GM21390 (cell line): Measurements from ENCODE around the gene DICER1.
"Not testable (repeated sequence)": the region's sequence is repeated elsewhere in the genome, so short reads cannot be mapped to it uniquely, and the experiment has no call there.

ENCODE experiments used
- ATAC-seq: cut with Tn5 transposase; IDR thresholded peaks from one replicate; pipeline ENCODE4 v1.9.1; 2021; ENCODE audit not compliant: unreplicated experiment

DICER1 gene

GRCh38 chr14:95151561-95151960 is 5.8 kb downstream of the DICER1 start:
- no peak for ATAC-seq

GRCh38 chr14:95150910-95151309 is 6.4 kb downstream of the DICER1 start:
- ATAC-seq = no peak

- no peak for ATAC-seq
Observed at GRCh38 chr14:95149441-95149840, 7.9 kb downstream of the DICER1 start.

DNA sequence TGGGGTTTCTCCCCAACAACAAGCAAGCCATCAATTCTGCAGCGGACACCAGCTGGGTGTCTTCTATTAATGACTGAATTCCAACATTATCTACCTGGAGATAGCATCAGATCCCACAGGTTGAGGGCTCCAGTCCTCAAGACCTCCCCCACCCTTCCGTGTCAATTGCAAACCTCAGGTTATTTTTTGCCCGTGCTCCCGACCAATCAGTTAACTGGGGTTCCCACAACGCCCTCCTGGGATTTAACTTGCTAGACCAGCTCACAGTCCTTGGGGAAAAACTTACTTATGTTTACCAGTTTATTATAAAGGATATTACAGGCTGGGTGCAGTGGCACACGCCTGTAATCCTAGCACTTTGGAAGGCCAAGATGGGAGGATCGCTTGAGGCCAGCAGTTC is 9.7 kb downstream of the DICER1 start:
- ATAC-seq = no peak

DNA sequence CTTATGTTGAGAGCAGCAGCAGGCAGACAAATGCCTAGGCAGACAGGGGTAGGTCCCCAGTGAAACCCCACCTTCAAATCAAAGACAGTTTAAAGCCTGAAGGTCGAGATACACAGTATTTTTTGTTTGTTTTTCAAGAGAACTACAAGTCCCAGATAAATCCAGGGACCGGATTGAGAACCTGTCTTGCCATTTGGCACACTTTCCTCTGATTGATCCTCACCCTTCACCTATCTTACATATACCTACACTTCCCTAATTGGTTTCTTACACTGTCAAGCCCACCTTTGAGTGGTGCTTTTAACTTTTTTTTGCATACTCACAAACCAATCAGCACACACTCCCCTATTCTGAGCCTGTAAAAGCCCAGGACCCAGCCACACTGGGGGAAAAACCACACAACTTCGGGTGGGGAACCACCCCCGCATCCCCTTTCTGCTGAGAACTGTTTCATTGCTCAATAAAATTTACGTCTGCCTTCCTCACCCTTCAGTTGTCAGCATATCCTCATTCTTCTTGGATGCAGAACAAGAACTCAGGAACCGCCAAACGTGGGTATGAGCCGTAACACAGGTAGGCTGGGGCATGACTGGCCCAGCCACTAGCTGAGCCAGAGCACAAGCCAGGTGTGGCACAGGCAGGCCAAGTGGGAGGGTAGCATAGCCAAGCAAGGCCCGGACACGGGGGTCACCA is 11.1 kb downstream of the DICER1 start:
- no peak for ATAC-seq

DNA sequence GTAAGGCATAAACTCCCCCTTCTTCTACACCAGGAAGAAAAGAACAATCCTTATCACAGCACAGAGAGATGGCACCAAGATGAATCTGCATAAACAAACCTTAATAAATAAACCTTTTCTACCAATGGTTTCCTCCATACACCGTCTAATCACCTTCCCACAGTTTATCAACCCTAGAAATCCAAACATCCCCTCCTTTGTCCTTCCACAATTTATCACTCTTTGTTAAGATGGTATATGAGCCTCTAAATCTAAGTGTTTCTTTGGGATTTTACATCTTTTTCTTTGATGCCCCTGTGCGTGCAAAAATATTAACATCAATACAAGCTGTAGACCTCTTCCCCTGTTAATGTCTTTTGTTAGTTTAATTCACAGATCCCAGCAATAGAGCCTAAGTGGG is 12.5 kb downstream of the DICER1 start:
- ATAC-seq = no peak

DNA sequence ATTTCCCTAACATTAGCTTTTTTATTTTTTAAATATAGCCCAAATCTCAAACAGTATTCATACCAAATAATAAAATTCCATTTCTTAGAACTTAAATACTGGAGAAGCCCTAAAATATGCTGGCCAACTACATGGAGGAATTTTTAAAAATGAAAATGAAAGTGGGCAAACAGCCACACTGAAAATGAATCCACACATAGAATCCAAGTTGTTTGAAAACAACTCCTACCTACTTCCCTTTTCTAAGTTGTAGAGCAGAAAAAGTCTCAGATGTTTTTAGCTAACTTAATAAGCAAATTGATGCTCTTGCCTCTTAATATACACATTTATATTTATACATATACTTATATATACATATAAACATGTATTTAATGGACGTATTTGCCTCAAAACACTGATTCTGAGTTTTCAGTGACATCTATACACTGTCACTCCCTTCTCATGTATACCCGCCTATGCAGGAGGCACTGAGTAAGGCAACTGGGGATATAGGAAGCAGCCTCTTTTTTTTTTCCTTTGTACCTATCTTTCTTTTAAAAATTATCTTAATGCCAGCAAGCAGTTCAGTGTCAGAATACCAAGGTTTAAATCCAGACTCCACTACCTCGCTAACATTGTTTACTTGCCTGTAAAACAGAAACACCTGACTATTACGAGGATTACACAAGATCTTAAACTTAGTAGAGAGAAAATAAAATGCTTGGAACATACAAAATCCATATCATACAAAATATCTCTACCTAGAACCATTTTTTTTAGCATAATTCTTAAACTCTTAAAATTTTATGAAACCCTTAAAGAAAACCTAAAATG is 13.3 kb downstream of the DICER1 start:
- no peak for ATAC-seq

GRCh38 chr14:95142208-95142607 is 15.1 kb downstream of the DICER1 start:
- ATAC-seq = no peak

DNA sequence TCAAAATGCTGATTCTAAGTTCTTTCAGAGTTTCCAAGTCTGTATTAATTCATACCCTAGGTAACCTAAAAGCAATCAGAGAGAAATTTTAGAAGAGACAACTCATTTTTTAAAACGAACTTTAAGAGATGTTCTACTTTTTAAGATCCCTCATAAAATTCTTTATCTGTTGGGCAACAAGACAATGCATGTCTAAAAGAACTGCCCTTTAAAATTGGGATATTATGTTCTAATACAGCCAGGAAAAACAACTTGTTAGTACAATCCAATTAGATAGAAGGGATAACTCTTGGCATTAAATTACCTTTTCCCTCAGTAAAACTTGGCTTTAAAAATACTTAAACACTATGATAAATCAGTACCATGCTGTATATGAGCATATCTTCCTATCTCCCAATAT is 15.6 kb downstream of the DICER1 start:
- ATAC-seq = no peak

- no peak for ATAC-seq
Observed at GRCh38 chr14:95140060-95140858, 17.1 kb downstream of the DICER1 start.

GRCh38 chr14:95138876-95139275 is 18.5 kb downstream of the DICER1 start:
- no peak for ATAC-seq

- not testable (repeated sequence) for ATAC-seq
Observed at GRCh38 chr14:95138455-95138854, 18.9 kb downstream of the DICER1 start.

DNA sequence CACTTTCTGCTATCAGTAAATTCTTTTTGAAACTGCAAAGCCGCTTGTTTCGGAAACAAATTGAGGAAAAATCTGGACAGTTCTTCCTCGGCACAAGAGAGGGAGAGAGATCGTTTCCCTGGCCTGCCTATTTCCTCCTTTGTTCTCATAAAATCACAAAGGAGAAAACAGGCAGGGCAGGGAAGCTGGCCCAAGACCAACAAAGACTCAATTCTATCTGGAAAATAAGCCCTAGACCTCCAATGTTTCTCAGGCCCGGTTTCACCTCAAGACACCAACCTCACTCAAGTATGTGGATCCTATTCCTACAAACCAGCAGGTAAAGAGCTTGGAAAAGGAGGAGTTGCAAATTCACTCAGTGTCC is 19.5 kb downstream of the DICER1 start:
- no peak for ATAC-seq

DNA sequence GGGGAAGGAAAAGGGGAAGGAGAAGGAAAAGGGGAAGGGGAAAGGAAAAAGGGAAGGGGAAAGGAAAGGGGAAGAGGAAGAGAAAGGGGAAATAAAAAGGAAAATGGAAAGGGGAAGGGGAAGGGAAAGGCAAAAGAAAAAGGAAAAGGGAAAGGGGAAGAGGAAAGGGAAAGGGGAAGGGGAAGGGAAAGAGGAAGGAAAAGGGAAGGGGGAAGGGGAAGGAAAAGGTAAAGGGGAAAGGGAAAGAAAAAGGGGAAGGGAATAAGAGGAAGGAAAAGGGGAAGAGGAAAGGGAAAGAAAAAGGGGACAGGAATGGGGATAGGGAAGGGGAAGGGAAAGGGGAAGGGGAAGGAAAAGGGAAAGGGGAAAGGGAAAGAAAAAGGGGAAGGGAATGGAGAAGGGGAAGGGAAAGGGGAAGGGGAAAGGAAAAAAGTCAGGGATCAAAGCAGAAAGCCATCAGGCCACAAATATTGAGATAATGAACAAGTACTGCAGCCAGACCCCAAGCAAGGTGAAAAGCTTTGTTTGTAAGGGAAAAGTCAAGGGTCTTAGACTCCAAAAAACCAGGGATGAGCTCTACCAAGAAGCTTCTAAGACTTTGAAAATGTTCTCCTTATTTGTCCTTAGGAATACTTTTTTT is 20.0 kb downstream of the DICER1 start:
- no peak for ATAC-seq

DNA sequence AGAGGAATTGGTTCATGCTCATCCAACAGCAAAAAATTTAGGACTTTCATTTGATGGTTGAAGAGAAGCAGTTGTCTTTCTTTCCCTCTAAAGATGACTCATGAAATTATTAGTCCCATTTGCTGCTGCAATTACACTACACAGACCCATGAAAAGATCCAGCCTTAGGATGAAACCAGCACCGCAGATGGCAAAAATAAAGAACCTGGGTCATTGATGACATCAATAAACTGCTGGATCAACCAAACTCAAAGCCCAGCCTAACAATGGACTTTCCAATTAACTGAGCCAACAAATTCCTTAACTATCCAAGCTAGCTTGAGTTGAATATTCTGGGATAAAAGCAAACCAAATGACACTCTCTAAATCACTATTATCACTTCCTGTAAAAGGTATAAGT is 20.7 kb downstream of the DICER1 start:
- ATAC-seq = no peak

- ATAC-seq = no peak
Observed at GRCh38 chr14:95134304-95134933, 22.9 kb downstream of the DICER1 start.

- ATAC-seq = no peak
Observed at GRCh38 chr14:95133282-95133681, 24.0 kb downstream of the DICER1 start.

DNA sequence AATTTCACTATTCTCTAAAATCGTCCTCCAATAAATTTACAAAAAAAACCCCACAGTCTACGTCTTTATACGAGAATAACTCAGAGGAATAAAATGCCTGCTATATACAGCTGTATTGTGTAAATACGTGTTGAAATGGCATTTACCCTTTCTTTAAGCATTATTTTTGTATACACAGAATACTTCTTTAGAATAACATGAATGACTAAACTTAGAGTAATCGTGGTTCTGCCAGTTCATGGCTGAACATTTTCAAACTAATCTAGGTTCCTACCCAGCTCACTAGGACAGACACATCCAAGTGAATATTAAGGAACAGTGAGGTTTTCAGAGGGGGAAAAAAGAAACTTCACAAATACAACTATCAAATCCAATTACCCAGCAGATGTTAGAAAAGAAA is 24.6 kb downstream of the DICER1 start:
- no peak for ATAC-seq

GRCh38 chr14:95130549-95130948 is 26.8 kb downstream of the DICER1 start:
- ATAC-seq = no peak

DNA sequence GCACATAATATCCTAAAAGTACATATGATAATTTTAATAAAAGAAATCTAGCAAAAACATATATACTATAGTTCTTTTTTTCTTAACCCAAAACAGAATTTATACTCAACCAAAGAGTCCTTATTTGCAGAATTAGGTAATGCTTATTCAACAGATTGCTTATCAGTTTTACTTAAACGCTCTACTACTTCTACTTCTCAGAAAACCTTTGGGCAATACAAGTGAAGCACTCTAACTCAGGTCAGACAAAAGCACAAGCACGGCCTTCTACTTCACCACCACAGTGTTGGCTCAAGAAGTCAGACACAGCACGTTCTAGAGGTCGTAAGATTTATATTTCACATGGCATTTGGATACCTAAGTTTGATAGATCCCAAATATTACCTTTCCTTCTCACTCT is 29.2 kb downstream of the DICER1 start:
- no peak for ATAC-seq

- no peak for ATAC-seq
Observed at GRCh38 chr14:95127531-95127911, 29.8 kb downstream of the DICER1 start.
